ENCODE measurements around the gene NUDT1.
A peak's percentile ranks its signal among the peaks of the same experiment; 100 is the strongest.

NUDT1 gene

DNA sequence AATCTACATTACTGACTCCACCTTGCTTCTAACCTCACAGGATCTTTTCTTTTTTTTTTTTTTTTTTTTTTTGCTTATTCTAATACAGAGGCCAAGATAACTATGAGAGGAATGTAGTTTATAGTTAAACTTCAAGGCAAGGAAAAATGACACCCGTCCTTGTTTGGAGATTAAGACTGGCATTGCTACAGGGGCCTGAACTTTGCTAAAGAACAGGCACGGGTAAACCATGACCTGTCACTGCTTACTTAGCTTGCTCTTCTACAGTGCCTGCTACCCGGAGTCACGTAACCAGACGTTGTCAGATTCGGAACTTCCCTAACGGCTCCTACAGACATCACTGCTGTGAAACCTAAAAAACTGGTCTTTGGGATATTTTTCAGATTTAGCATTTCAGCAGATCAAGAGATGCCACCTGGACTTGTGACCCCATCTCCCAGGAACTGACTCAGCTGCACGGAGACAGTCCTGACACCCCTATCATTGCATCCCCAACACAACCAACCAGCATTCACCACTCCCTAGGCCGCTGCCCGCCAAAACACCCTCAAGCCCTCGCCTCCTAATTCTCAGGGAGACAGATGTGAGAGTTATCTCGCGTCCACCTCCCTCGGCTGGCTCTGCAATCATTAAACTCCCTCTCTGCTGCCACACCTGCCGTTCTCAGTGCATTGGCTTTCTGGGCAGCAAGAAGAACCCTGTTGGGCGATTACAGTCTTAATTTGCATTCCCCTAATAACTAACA lies 36.8 kb upstream of the NUDT1 start:
- no peak for DNase-seq

DNA sequence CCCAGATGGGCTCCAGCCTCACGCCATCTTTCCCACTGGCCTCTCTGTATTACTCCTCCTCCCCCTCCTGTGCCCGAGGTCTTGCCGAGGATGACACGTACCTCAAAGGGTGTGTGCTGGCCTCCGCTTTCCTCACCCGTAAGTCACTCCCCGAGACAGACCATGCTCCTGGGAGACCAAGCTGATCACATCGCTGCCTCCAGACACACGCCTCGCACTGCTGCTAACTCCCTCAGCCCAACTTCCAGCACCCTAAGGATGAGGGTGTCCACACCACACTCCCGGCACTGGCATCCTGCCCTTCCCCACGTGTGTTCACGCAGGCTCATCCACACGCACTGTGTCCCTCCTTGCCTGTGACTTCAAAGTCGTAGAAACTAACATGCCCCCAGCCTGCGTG lies 33.3 kb upstream of the NUDT1 start:
- DNase-seq = no peak

DNA sequence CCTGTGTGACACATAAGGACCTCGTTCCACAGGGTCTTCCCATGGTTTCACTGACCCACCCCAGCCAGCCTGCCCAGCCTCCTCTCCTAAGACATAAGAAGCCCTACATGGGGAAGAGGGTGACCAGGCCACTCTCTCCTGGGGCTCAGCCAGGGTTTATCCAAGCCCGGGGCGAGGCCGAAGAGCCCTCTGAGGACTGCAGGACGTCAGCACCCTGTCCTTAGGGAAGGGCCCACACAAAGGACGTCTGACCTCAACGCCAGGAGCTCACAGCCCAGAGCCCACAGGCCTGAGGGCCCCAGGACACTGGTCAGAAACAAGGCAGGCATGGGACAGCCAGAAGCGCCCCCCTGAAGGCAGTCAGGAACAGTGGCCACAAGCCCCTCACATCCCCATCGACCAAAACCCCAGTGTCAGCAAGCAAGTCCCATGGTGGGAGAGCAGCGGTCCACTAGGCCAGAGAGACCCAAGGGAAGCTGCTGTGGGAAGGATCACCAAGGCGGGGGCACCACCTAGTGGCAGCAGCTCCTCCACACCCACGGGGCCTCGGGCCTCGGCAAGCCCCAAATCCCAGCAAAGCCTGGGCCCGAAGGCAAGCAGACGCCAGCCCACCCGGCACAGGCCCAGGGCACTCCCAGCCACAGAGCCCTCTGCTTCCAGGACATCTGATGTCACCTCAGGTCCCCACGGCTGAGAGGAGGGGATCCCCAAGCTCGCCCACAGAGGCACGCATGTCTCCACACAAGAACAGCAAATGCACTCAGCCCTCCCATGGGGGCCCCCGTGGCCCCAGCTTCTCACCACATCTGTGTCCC lies 32.7 kb upstream of the NUDT1 start:
- DNase-seq = peak; percentile 72

DNA sequence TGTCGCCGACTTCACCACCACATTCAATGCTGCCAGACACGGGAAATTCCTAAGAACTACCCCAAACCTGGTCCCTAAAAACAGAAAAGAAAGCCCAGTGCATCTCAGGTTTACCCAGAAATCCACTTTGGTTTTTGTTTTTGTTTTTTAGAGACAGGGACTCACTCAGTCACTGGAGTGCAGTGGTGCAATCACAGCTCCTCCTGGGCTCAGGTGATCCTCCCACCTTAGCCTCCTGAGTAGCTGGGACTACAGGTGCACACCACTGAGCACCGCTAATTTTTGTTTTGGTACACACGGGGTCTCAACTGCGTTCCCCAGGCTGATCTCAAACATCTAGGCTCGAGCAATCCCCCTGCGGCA lies 32.1 kb upstream of the NUDT1 start:
- no peak for DNase-seq

DNA sequence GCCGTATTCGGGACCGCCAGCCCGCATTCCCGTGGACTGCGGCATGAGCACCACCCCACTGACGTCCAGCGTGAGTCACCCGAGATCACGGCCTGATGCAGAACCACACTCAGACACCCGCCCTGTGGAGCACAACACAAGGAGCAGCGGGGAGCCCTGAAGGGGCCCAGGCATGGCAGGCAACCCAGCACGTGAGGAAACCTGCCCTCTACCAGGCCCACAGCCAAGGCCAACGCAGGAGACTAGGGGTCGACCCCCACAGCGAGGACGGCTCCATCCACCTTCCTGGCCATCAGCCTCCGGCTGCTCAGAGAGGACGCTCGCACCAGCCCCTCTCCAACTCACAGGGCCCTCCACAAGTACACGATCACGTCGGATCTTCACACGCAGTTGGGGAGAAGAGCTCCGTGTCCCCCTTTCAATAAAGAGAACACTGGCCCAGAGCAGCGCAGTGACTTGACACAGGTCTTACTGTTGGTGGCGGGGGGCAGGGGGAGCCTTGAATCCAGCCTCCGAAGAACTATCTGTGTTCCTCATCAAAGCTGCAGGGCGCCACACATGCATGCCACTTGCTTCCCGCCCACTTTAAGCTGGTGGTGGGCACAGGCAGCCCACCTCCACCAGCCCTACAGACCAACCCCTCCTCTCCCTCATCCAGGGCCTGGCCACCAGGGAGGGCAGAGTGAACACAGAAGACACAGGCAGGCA lies 31.3 kb upstream of the NUDT1 start:
- DNase-seq = no peak

DNA sequence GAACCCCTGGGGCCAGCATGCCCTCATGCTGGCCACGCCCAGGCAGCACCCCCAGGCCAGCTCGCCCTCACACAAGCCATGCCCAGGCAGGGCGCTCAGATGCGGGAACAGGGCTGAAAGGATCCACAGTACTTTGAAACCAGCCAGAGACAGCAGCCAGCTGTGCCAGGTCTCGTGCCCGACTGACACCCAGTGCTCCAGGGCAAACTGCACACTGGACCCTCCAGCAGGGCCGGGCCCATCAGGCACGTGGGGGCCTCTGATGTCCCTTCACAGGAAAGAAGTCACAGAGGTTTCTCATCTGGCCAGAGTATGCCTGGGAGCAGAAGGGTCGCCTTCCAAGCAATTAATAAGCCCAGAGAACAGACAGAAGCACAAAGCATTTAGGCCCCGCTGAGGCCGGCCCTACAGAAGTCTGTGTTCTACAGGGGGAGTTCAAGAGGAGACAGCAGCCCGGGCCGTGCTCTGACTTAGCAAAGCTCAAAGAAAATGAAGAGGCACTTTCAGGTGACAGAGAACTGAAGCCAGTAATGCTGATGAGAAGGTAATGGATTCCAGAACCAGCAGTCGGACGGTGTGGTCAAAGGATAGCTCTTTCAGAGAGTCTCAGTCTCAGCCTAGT lies 30.7 kb upstream of the NUDT1 start:
- DNase-seq = no peak

DNA sequence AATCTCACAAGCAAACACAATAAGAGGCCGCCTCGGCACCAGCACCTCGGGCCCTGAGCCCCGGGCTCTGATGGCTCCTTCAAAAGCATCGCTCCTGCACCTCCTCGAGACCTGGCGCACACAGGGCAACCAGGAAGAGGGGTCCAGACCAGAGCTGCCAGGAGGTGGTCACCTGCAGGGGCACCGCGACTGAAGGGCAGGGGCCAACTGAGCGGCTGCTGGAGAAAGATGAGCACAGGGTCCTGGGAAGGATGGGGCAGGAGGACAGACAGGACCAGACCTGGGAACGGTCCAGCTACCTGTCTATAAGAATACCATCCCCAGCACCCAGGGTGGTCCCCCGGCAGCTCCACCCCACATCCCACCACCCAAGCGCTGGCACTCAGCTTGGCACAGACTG lies 30.1 kb upstream of the NUDT1 start:
- DNase-seq = no peak

DNA sequence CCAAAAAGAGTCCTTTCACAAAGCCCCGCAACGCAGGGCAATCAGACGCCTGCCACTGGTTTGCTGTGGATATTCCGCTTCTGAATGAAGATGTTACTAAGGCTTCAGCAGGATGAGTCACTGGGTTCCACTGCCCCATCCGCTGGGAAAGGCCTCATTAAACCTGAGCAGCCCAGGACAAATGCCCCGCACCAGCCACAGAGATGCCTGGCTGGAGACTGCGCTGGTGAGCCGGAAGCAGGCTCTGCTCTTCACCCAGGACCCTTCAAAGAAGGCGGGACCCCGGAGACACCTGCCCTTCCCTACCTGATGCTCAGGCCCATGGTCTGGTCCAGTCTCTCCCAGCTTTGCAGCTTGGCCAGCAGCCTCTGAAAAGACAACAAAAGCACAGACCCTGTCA lies 29.1 kb upstream of the NUDT1 start:
- DNase-seq = no peak

DNA sequence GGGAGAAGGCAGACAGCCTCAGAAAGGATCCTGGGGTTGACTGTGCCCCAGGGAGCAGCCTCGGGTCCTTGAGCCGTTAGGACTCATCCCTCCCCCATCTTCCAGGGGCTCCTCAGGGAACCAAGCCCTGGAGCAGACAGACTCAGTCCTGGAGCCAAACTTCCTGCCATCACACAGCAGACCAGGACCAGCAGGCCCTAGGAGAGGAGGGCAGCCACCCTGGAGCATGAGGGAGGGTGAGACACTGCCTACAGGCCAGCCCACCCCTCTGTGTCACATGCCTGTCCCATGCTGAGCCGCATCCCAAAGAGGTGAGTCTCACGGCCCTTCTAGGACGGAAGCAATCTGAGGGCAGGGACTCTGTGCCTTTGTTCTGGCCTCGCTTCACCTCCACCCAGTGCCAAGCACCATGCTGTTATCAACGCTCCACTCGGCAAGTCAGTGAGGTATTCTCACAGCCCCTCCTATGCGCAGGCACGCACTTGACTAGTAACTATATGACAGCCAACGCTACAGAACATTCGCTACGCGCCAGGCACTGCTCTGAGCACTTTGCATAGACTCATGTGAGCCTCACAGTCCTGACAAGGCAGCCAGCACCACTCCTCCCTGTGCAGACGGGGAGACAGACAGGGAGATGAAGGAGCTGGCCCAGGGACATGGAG lies 28.3 kb upstream of the NUDT1 start:
- DNase-seq = no peak

DNA sequence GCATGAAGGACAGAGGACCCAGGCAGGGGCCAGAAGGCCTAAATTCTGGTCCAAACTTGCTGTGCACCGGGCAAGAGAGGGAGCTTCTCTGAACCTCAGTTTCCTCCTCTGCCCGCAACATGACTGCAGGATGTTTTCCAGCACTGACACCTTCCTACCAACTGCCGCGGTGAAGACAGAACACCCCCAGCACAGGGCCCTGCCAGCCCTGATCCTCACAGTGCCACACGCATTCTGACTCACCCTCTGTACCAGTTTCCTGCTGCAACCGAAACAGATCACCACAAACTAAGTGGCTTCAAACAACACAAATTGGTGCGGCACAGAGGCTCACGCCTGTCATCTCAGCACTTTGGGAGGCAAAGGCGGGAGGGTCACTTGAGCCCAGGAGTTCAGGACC lies 27.4 kb upstream of the NUDT1 start:
- peak; percentile 27 for DNase-seq

DNA sequence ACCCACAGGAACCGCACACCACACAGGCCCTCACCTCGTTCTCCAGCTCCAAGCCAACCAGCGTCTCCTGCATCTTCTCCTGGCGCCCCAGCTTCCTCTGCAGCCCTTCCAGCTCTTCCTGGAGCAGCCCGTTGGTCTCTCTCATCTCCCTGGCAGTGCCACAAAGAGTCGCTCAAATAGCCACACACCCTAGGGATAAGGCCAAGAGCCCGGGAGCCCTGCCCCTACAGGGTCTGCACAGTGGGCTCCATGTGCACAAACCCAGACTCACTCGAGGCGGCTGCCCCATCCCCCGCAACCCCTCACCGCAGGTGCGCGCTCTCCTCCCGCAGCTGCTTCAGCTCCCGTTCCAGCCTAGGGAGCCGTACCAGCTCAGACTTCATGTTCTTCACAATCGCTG lies 26.2 kb upstream of the NUDT1 start:
- no peak for DNase-seq

DNA sequence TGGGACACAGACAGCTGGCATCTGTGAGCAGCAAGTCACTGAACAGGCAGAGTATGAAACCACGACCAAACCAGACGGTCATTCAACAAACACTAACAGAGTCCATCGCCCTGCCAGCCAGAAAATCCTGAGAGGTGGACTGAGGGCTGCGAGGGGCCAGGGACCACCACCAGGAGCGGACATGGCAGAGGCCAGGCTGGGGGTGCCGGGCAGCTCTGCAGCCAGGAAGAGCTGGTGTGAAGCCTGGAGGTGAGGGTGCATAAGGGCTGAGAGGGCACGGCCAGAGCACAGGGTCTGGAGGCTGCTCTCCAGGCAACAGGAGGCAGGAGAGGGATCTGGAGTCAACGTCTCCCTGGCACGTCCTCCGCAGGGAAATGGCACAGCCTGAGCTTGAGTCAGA lies 24.8 kb upstream of the NUDT1 start:
- DNase-seq = no peak

DNA sequence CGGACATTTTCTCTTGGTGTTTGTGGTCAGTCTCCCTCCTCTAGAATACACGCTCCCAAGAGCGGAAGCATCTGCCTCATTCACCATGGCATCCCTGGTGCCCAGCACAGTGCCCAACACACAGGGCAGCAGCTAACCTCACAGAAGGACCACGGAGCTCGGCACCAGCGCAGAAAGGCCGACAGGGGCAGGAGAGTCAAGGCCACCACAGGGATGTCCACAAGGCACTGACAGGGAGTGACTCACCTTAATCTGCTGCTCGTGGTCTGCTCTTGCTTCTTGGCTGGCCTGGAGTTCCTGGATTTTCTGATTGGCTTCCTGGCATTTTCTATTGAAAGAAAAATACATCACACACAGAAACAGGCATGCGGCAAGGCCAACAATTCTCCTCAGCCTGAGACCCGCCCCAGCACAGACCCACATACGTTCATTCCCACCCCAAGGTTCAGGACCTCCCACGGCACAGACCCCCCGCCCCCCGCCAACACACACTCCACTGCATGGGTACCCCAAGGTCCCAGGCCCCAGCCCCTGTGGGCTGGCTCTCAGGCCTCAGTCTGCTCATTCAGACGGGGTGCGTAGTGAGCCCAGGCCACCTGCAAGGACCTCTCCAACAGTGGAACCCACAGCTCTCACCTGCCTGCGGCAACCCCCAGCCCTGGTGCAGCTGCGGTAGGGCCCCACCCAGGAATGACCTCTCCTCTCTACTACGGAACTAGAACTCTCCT lies 24.1 kb upstream of the NUDT1 start:
- DNase-seq = no peak

DNA sequence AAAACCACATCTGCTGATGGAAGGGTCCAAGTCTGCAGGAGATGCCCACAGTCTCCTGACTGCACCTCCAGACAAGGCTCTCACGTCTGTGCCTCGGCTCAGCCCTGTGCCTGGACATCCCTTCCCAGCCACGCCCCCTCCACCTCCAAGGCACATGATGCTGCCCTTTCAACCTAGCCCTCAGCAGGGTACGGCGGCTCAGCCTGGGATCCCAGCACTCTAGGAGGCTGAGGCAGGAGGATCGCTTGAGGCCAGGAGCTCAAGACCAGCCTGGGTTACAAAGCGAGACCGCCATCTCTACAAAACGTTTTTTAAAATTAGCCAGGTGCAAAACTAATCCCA lies 23.6 kb upstream of the NUDT1 start:
- no peak for DNase-seq

DNA sequence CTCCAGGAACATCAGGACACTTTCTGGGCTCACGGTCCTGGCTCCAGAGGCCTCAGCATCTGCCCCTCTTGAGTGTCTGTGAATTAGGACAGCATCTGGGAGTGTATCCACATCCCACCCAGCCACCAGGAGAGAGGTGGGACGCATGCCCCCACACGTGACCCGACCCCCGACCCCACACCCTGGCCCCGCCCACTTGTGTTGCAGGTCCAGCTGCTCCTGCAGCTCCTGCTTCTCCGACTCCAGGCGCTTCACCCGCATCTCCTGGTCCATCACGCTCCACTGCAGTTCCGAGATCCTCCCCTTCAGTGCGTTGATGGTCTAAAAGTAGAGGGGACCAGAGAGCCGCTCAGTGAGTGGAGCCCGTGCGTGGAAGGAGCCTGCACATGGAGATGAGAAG lies 22.9 kb upstream of the NUDT1 start:
- DNase-seq = no peak

DNA sequence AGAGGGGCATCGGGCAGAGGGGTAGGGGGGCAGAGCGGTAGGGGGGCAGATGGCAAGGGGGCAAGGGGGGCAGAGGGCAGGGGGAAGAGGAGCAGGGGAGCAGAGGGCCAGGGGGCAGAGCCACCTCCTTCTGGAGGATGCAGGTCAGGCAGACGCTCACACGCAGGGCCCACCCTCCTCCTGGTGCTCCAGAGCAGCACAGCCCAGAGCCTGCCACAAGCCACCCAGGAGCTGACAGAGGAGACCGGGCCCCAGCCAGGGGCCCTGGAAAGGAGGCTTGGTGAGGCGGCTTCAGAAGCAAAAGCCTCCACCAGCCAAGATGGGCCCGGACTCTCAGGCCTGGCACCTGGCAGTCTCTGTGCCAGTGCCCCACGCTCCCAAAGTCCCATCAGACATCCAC lies 22.4 kb upstream of the NUDT1 start:
- no peak for DNase-seq

DNA sequence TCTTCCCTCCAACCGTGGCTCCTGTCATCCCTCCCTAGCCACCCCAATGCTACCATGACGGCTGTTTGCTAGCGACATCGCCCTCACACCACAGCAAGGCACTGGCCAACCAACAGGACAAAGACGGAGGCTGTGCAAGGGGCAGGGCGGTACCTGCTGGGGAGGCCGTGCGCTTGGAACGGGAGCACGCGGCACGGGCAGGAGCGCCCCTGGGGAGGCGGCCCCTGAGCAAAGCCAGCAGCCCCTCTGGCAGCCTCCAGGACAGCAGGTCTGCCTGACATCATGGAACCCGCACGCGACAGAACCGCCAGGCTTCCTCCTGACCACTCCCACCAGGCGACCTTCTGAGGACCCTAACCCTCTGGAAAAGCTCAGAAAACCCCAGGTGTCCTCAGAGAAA lies 22.0 kb upstream of the NUDT1 start:
- DNase-seq = no peak

DNA sequence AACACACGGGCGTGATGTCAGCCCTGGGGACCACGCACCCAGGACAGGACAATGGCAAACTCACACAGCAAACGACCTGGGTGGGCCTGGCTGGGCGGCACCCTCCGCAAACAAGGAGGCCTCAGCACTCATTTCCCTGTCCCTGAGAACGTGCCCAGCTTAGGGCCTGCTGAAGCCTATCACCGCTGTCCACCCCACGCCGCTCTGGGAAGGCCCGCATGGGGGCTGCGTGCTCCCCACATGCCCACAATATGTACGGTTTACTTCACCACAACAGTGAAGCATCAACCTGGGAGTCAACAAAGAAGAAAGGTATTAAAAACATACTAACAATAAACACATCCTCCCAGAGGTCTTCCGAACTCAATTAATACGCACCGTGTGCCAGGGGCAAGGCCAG lies 21.5 kb upstream of the NUDT1 start:
- no peak for DNase-seq

DNA sequence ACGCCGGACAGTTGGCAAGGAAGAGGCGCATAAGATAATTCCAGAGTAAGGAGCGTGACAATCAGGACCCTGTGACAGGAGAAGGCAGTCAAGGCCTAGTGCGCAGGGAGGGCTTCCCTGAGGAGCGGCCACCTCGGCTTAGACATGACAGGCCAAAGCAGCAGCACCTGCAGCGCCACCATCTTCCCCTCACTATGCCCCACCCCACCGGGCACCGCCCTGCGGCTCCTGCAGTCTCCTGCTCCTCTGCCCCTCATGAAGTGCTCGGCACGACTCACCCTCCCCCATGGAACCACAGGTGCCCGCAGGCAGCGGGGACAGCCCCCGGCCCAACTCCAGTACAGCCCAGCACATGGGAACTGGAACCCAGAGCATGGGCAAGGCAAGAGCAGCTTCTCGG lies 21.1 kb upstream of the NUDT1 start:
- DNase-seq = no peak

DNA sequence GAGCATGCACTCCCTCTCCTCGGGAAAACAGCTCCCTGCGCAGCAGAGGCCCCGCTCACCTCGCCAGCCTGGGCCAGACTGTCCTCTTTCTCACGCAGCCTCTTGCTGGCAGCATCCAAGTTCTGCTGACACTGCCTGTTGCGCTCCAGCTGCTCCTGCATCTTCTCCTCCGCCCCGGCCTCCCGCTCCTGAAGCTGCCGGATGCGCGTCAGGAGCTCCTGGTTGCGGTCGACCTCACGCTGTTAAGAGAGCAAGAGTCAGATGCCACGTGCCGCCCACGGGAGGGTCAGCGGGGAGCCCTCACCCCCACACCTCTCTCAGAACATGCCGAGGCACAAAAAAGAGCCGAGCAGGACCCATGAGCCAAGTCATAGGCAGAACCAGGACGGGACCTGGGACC lies 19.5 kb upstream of the NUDT1 start:
- no peak for DNase-seq

DNA sequence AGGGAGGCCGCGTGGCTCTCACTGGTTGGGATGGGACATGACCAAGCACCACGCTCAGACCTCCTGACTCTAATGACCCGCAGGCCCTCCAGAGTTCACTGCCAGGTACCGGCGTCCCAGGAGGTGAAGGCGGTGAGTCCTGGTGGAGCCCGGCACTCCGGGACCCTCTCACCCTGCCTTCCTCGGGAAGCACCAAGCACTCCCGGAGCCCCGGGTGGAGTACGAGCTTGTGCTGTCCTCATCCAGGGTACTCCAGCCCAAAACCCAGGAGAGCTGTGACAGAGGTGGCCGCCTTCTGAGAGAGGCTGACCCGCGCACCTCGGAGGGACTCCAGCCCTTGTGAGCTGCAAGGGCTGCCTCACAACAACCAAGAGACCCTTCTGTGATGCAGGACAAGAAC lies 18.7 kb upstream of the NUDT1 start:
- DNase-seq = no peak

DNA sequence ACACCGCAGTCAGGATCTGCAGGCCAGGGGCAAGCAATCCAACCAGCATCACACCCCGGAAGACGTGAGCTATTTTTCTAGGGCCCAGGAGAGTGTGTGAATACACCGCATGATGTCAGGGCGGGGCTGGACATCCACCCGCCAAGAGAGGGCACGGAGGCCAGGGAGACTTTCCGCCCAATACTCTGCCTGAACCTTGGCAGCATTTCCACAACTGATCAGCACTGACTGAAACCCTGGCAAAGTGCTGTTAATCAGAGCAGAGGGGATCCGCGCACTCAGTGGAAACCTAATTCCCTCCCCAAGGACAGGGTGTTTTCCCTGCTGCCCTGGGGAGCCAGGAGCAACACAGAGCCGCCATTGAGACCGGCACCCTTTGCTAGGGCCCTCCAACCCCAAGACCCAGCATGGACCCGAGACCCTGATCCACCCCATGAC lies 17.5 kb upstream of the NUDT1 start:
- DNase-seq = no peak
